Measurements from ENCODE around the gene ADAMTS13.

Gene ADAMTS13

DNA sequence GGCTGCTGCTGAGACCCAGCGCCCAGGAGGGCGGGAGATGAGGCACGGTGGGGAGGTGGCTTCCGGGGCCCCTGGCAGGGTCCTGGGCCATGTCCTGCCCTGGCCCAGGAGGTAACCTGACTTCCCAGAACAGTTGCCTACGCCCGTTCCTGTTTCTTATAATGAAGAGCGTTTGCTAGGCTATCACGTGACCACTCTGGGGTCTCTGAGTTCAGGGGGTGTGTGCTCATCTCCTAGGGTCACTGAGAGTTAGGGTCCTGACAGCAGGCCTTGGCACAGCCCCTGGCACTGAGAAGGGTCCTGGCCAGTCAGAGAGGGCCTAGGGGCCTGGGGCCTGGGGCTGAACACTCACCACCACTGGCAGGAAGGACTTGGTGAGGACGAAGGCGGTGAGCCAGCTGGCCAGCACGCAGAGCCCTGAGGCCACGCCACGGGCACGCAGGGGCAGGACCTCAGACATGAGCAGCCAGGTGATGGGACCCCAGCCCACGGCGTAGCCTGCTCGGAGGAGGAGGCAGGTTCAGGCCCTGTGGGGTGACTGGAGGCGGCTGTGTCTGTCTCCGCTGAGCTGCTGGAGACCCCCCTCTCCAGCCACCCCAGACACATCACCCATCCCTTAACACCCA lies 50.7 kb downstream of the ADAMTS13 start:
- no peak for TF ChIP-seq CTCF (IDR thresholded peaks at IDR 0.05; ENCODE audit: low read depth, low read length, missing control alignments)
- in situ Hi-C loops (cut with HindIII; ENCODE audit: low sequenced_read_pairs), result no loop called here
- no peak for DNase-seq (ENCODE audit: low read depth)
- no peak overlapping the region for H3K4me3 ChIP-seq (ENCODE audit: low read depth, low read length)

DNA sequence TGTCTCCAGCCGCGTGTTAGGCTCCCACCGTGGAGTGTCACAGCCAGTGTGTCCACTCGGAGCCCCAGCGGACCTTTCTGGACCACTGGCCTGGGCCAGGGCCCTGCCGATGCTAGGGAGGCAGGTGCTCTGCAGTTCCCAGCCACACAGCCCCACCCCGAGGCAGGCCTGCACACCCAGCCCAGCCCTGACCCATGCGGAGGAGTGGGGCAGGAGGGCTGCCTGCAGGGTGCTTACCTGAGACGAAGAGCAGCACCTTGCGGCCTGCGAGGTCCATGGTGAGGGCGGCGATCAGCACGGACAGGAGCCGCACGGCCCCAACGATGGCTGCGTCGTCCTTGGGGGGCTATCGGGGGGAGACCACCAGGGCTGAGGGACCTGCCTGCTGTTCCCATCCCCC lies 51.6 kb downstream of the ADAMTS13 start:
- in situ Hi-C loops (cut with HindIII; ENCODE audit: low sequenced_read_pairs), result no loop called here
- TF ChIP-seq CTCF (IDR thresholded peaks at IDR 0.05; ENCODE audit: low read depth, low read length, missing control alignments), result no peak
- no peak for DNase-seq (ENCODE audit: low read depth)
- no peak overlapping the region for H3K4me3 ChIP-seq (ENCODE audit: low read depth, low read length)

DNA sequence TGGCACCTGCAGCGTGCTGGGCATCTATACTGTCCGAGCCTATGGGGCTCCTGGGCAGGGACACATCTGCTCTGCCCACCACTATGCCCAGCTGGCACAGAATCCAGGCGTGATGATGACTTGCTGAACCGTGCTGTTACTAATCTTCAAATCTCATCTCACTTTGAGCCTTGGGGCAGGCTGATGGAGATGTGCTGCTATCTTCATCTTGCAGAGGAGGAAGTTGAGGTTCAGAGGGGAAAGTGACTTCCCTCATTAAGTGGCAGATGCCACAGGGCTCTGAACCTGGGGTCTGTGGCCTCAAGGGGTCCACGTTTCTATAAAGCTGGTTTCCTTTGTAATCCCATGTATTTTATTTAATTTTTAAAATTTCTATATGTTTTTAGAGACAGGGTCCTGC lies 52.0 kb downstream of the ADAMTS13 start:
- no peak for TF ChIP-seq CTCF (IDR thresholded peaks at IDR 0.05; ENCODE audit: low read depth, low read length, missing control alignments)
- no peak overlapping the region for H3K4me3 ChIP-seq (ENCODE audit: low read depth, low read length)
- no peak for DNase-seq (ENCODE audit: low read depth)
- in situ Hi-C loops (cut with HindIII; ENCODE audit: low sequenced_read_pairs), result no loop called here

GRCh38 chr9:133474853-133475252 lies 52.7 kb downstream of the ADAMTS13 start:
- no peak for TF ChIP-seq CTCF (IDR thresholded peaks at IDR 0.05; ENCODE audit: low read depth, low read length, missing control alignments)
- in situ Hi-C loops (cut with HindIII; ENCODE audit: low sequenced_read_pairs), result no loop called here
- H3K4me3 ChIP-seq (ENCODE audit: low read depth, low read length), result no peak overlapping the region

DNA sequence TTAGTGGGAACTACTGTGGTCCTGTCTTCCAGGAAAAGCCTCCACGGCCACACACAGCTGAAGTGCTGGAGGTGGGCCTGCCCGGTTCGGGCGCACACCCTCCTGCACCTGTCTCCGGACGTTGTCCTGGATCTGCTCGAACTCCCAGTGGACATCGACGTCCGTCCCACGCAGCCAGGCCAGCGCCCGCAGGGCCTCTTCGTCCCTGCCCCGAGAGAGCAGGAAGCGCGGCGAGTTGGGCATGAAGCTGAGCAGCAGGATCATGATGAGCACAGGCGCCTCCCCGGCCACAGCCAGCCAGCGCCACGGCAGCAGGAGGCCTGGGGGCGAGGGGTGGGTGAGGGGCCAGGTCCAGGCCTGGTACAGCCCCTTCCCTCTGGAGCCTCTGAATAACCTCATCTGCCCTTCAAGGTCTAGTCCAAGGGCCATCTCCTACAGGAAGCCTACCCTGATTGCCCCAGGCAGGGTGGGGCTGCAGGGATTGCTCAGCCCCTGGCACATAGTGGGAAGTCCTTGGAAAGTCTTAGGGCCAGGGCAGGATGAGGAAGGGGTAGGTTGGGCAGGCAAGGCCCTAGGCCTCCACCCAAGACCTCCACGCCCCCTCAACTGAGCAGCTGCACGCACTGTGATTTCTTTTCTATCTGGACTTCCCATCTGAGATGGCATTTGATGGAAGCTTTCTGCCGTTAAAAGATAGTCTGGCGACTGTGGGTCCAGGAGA lies 53.3 kb downstream of the ADAMTS13 start:
- in situ Hi-C loops (cut with HindIII; ENCODE audit: low sequenced_read_pairs), result no loop called here
- no peak overlapping the region for H3K4me3 ChIP-seq (ENCODE audit: low read depth, low read length)
- DNase-seq (ENCODE audit: low read depth), result no peak
- no peak for TF ChIP-seq CTCF (IDR thresholded peaks at IDR 0.05; ENCODE audit: low read depth, low read length, missing control alignments)

More at GRCh38 chr9:133474853-133475252, 52.7 kb downstream of the ADAMTS13 start:
- DNase-seq (ENCODE audit: low read depth), result no peak

DNA sequence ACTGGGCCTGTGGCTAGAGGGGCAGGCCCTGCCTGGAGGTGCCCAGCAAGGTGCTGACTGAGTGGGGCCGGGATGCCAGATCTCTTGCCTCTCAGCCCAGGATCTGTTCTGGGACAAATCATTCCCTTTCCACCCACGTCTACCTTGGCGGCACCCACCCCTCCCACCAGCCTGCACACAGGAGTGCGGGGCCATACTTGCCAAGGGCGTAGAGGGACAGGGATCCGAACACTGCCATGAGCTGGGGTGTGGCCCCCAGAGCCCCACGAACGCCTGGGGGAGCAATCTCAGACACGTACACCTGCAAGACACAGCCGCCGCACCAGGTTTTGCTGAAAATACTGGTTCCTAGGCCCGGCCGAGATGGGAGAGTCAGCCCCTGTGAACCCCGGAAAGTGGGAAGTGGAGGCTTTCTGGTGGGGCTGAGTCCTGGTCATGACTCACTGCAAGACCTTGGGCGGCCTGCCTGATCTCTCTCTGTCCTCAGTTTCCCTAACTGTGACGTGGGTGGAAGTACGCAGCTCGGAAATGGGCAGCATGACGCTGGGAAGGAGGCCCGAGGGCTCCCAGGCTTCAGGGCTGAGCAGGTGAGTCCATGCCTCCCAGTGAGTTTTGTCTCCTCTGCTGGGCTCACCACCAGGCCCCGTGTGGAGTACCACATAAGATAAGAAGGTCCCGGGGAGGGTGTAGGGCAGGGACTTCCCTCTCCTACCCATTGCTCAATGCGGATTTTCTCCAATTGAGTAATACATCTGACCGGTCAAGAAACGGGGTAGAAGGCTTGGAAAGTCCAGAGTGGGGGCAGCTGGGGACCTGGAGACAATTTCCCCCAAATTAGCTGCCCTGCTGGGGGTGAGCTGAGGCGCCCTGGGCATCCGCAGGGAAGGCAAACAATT lies 54.1 kb downstream of the ADAMTS13 start:
- in situ Hi-C loops (cut with HindIII; ENCODE audit: low sequenced_read_pairs), result no loop called here
- no peak overlapping the region for H3K4me3 ChIP-seq (ENCODE audit: low read depth, low read length)
- no peak for DNase-seq (ENCODE audit: low read depth)
- TF ChIP-seq CTCF (IDR thresholded peaks at IDR 0.05; ENCODE audit: low read depth, low read length, missing control alignments), result no peak

Data from astrocyte of the cerebellum (primary cell).